HG03575 (cell line): ENCODE results near the gene SMURF2.

Experiments
- ATAC-seq: cut with Tn5 transposase; IDR thresholded peaks from one replicate; pipeline ENCODE4 v1.9.1; 2021; ENCODE audit not compliant: unreplicated experiment, insufficient number of reproducible peaks, low FRiP score; ENCODE audit errors: extremely low read depth

The SMURF2 gene

GRCh38 chr17:64498308-64499203 lies 163.6 kb downstream of the SMURF2 start:
- ATAC-seq = no peak

- peak; percentile 1 for ATAC-seq
Observed at GRCh38 chr17:64497565-64498035, 164.5 kb downstream of the SMURF2 start.

GRCh38 chr17:64496786-64497564 lies 165.1 kb downstream of the SMURF2 start, which contains the start of gene POLG2:
Gene POLG2, minus strand, starts transcription at chr17:64497054. Its CDS starts 86 bp downstream, at chr17:64496968.
- ATAC-seq = peak; percentile 28

- no peak for ATAC-seq
Observed at GRCh38 chr17:64496348-64496785, 165.7 kb downstream of the SMURF2 start.
